HUES64 (cell line): ENCODE data around the gene HMCN2.

Experiments used
- H3K27ac ChIP-seq: 2 replicates; pipeline ENCODE4 v1.7.0; 2013; ENCODE audit warnings: low read depth, low read length, inconsistent platforms
- H3K27me3 ChIP-seq: 2 replicates; pipeline ENCODE4 v1.6.1; 2013; ENCODE audit warnings: mild to moderate bottlenecking, low read length; ENCODE audit not compliant: insufficient read depth
- H3K36me3 ChIP-seq: 2 replicates; pipeline ENCODE4 v1.6.1; 2013; ENCODE audit warnings: mild to moderate bottlenecking, low read length; ENCODE audit not compliant: insufficient read depth
- H3K4me1 ChIP-seq: 2 replicates; pipeline ENCODE4 v1.6.1; 2013; ENCODE audit warnings: mild to moderate bottlenecking, low read length, moderate library complexity; ENCODE audit not compliant: insufficient read depth
- H3K4me3 ChIP-seq: 2 replicates; pipeline ENCODE4 v1.5.1; 2013; ENCODE audit warnings: mild to moderate bottlenecking, low read length, moderate library complexity
- H3K9ac ChIP-seq: 2 replicates; pipeline ENCODE4 v1.6.1; 2013; ENCODE audit warnings: mild to moderate bottlenecking, low read depth, low read length
- H3K9me3 ChIP-seq: 2 replicates; pipeline ENCODE4 v1.6.1; 2013; ENCODE audit warnings: low read depth, low read length; ENCODE audit not compliant: insufficient read depth
- WGBS: fragments of 150-250, 120-280 bp; methylation state at CpG from one replicate; pipeline ENCODE4 v1.1.7; 2013; ENCODE audit warnings: missing lambda C conversion rate; 5-methylcytosine and 5-hydroxymethylcytosine counted together

Gene HMCN2

GRCh38 chr9:130387398-130387797, 121.8 kb downstream of the HMCN2 start:
- 88% methylated on average over 8 of the region's 8 CpGs for WGBS
- no peaks in the 10 kb centered on the region for H3K9me3 ChIP-seq
- no peaks in the 10 kb centered on the region for H3K27me3 ChIP-seq
- H3K36me3 ChIP-seq = no peaks in the 10 kb centered on the region
- H3K27ac ChIP-seq = no peak overlapping the region
- no peak overlapping the region for H3K9ac ChIP-seq
- no peaks in the 10 kb centered on the region for H3K4me1 ChIP-seq
- no peak overlapping the region for H3K4me3 ChIP-seq

DNA sequence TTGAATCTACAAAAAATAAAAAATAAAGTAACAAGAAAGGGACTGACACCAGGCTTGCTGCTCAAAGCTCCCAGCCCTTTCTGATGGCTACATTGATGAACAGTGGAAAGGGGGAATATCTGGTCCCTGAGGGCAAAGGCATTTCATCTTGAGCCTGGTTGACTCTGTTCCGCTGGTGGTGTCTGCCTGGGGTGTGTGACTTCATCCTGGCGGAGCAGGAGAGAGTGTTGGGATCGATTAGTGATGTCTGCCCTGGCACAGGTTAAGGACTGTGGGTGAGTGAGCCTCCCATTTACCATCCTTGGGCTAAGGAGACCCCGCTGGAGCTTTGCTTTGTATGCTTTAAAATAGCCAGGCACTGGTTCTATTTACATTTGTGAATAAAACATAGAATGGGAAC, 122.3 kb downstream of the HMCN2 start:
- Histone ChIP-seq H3K9ac (no peak overlapping the region), H3K27ac (no peak overlapping the region), H3K4me1 (no peaks in the 10 kb centered on the region), H3K27me3 (no peaks in the 10 kb centered on the region), H3K4me3 (no peak overlapping the region), H3K9me3 (no peaks in the 10 kb centered on the region), H3K36me3 (no peaks in the 10 kb centered on the region)
- 82% methylated on average over 4 of the region's 4 CpGs for WGBS

DNA sequence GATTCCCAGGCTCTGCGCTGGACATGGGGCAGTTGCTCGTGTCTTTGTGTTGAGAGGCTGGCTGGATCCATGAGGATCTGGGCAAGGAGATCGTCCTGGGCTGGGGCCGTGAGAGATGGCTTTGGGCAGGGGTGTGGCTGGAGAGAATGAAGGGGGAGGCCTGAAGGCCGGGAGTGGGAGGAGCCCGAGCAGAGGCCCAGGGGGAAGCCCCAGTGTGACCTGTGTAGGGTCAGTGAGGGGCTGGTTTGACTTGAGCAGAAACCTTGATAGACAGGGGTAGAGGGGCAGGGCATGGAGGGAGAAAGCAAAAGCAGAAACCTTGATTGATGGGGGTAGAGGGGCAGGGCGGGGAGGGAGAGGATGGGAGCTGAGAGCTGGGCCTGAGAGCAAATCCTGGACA, 124.8 kb downstream of the HMCN2 start:
- 65% methylated on average over 7 of the region's 7 CpGs for WGBS
- Histone ChIP-seq H3K9me3 (no peaks in the 10 kb centered on the region), H3K36me3 (no peaks in the 10 kb centered on the region), H3K4me3 (no peak overlapping the region), H3K27ac (no peak overlapping the region), H3K27me3 (no peaks in the 10 kb centered on the region), H3K9ac (no peak overlapping the region), H3K4me1 (no peaks in the 10 kb centered on the region)

DNA sequence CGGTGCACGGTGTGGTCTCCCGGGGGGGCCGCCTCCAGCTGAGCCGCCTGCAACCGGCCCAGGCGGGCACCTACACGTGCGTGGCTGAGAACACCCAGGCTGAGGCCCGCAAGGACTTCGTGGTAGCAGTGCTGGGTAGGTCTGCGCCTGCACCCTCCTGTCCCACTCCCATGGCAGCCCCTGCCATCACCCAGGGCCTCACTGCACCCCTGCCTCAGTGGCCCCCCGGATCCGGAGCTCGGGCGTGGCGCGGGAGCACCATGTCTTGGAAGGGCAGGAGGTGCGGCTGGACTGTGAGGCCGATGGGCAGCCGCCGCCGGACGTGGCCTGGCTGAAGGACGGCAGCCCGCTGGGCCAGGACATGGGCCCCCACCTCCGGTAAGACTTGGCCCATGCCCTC, 125.4 kb downstream of the HMCN2 start:
- no peak overlapping the region for H3K9ac ChIP-seq
- no peaks in the 10 kb centered on the region for H3K36me3 ChIP-seq
- no peak overlapping the region for H3K4me3 ChIP-seq
- no peak overlapping the region for H3K27ac ChIP-seq
- H3K4me1 ChIP-seq = no peaks in the 10 kb centered on the region
- no peaks in the 10 kb centered on the region for H3K9me3 ChIP-seq
- no peaks in the 10 kb centered on the region for H3K27me3 ChIP-seq
- 95% methylated on average over 27 of the region's 27 CpGs for WGBS

- Histone ChIP-seq H3K4me3 (no peak overlapping the region), H3K27me3 (no peaks in the 10 kb centered on the region), H3K9ac (no peak overlapping the region), H3K36me3 (no peaks in the 10 kb centered on the region), H3K9me3 (no peaks in the 10 kb centered on the region), H3K27ac (no peak overlapping the region), H3K4me1 (no peaks in the 10 kb centered on the region)
- 93% methylated on average over 13 of the region's 13 CpGs for WGBS
Measured at GRCh38 chr9:130391866-130392265, 126.3 kb downstream of the HMCN2 start.

DNA sequence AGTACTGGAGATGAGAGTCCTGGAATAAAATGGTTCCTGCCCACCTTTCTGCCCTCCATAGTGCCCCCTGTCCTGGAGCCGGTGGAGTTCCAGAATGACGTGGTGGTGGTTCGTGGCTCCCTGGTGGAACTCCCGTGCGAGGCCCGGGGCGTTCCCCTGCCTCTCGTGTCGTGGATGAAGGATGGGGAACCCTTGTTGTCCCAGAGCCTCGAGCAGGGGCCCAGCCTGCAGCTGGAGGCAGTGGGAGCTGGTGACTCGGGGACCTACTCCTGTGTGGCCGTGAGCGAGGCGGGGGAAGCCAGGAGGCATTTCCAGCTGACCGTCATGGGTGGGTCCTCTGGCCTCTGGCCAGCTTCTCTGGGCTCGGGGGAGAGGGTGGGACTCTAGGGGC, 128.1 kb downstream of the HMCN2 start:
- Histone ChIP-seq H3K4me1 (no peaks in the 10 kb centered on the region), H3K27me3 (no peaks in the 10 kb centered on the region), H3K27ac (no peak overlapping the region), H3K36me3 (no peaks in the 10 kb centered on the region), H3K4me3 (no peak overlapping the region), H3K9me3 (no peaks in the 10 kb centered on the region), H3K9ac (no peak overlapping the region)
- 95% methylated on average over 16 of the region's 16 CpGs for WGBS

DNA sequence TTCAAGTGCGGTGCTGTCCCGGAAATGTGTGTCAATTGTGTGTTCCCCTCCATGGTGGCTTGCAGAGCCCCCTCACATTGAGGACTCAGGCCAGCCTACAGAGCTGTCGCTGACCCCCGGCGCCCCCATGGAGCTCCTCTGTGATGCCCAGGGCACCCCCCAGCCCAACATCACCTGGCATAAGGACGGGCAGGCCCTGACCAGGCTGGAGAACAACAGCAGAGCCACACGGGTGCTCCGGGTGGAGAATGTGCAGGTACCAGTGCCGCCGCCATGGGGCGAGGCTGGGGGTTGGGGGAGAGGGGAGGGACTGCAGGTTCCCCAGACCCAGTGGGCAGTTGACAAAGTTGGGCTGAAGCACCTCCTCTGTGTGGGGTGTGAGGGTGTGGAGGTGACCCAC, 128.8 kb downstream of the HMCN2 start:
- no peaks in the 10 kb centered on the region for H3K36me3 ChIP-seq
- no peaks in the 10 kb centered on the region for H3K27me3 ChIP-seq
- H3K4me1 ChIP-seq = no peaks in the 10 kb centered on the region
- WGBS = 95% methylated on average over 11 of the region's 11 CpGs
- no peaks in the 10 kb centered on the region for H3K9me3 ChIP-seq
- no peak overlapping the region for H3K27ac ChIP-seq
- H3K9ac ChIP-seq = no peak overlapping the region
- no peak overlapping the region for H3K4me3 ChIP-seq

- H3K27me3 ChIP-seq = no peaks in the 10 kb centered on the region
- H3K4me3 ChIP-seq = no peak overlapping the region
- no peaks in the 10 kb centered on the region for H3K4me1 ChIP-seq
- H3K27ac ChIP-seq = no peak overlapping the region
- H3K9ac ChIP-seq = no peak overlapping the region
- WGBS = 95% methylated on average over 21 of the region's 23 CpGs
- H3K36me3 ChIP-seq = no peaks in the 10 kb centered on the region
- H3K9me3 ChIP-seq = no peaks in the 10 kb centered on the region
Measured at GRCh38 chr9:130394814-130395470, 129.4 kb downstream of the HMCN2 start.

DNA sequence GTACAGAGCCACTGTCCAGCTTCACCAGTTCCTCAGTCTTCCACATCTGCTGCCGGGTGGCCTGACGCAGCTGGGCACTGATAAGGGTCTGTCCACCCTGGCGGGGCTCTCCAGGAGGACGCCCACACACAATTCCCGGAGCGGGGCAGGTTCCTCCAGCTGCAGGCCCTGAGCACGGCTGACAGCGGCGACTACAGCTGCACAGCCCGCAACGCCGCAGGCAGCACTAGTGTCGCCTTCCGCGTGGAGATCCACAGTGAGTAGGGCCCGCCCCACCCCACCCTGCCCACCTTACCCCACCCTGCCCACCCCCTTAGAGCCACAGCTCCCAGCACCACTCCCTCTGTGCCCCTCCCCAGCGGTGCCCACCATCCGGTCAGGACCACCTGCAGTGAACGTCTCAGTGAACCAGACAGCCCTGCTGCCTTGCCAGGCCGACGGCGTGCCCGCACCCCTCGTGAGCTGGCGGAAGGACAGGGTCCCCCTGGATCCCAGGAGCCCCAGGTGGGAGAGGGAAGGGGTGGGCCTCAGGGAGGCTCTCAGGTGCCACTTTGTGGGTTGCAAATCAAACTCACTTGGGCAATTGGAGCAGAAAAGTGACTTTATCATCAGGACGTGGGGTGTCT, 130.4 kb downstream of the HMCN2 start:
- Histone ChIP-seq H3K36me3 (no peaks in the 10 kb centered on the region), H3K4me3 (no peak overlapping the region), H3K4me1 (no peaks in the 10 kb centered on the region), H3K27ac (no peak overlapping the region), H3K9ac (no peak overlapping the region), H3K27me3 (no peaks in the 10 kb centered on the region), H3K9me3 (no peaks in the 10 kb centered on the region)
- 97% methylated on average over 24 of the region's 26 CpGs for WGBS

GRCh38 chr9:130396581-130396980, 131.0 kb downstream of the HMCN2 start:
- 92% methylated on average over 4 of the region's 4 CpGs for WGBS
- no peaks in the 10 kb centered on the region for H3K36me3 ChIP-seq
- H3K4me3 ChIP-seq = no peak overlapping the region
- no peak overlapping the region for H3K9ac ChIP-seq
- no peaks in the 10 kb centered on the region for H3K4me1 ChIP-seq
- H3K27ac ChIP-seq = no peak overlapping the region
- H3K9me3 ChIP-seq = no peaks in the 10 kb centered on the region
- H3K27me3 ChIP-seq = no peaks in the 10 kb centered on the region

DNA sequence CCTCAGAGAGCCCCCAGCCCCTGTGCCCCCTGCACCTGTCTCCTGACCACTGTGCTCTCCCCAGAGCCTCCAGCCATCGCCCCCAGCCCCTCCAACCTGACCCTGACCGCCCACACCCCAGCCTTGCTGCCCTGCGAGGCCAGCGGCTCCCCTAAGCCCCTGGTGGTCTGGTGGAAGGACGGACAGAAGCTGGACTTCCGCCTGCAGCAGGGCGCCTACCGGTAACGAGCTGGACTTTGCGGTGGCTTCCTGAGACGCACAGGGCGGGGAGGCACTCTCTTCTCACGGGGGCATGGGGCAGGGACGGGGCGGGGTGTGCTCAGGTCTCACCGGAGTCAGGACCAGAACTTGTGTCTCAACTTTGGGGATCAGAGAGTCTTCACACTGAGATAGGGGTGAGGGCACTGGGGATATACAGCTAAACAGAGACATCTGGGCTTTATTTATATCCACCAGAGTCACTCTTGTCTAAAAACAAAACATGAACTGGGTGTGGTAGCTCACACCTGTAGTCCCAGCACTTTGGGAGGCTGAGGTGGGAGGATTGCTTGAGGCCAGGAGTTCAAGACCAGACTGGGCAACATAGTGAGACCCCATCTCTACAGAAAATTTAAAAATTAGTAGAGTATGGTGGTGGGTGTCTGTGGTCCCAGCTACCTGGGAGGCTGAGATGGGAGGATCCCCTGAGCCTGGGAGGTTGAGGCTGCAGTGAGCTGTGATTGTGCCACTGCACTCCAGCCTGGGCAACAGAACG, 133.1 kb downstream of the HMCN2 start:
- Histone ChIP-seq H3K27me3 (no peaks in the 10 kb centered on the region), H3K9me3 (no peaks in the 10 kb centered on the region), H3K36me3 (no peaks in the 10 kb centered on the region), H3K27ac (no peak overlapping the region), H3K4me3 (no peak overlapping the region), H3K9ac (no peak overlapping the region), H3K4me1 (no peaks in the 10 kb centered on the region)
- 95% methylated on average over 17 of the region's 17 CpGs for WGBS
